Motor neuron (in vitro differentiated cells): ENCODE results near the gene C8G. TPM values are rescaled to one million over a fixed set of nuclear protein-coding genes. Genes with fewer than 3 reads are reported as not detected.

ENCODE experiments used
- ATAC-seq, 8 experiments: fragments of 200-7000 bp; cut with Tn5 transposase; replicated peaks in 6 of 8; 2 replicates each; pipeline ENCODE4 v1.8.0; 2021; ENCODE audit warnings: mild to moderate bottlenecking in 8 of 8, moderate library complexity in 8 of 8
- H3K27ac ChIP-seq, 2 donors: fragments of 250-450 bp; sonication (Bioruptor Pico); 2 replicates each; pipeline ENCODE4 v1.9.0; 2021; ENCODE audit warnings: antibody characterized with exemption in 2 of 2, mild to moderate bottlenecking in 2 of 2, moderate library complexity in 1 of 2
- H3K4me1 ChIP-seq, 2 donors: fragments of 250-450 bp; sonication (Bioruptor Pico); replicated peaks in 1 of 2; 2 replicates each; pipeline ENCODE4 v1.6.1; 2021; ENCODE audit warnings: antibody characterized with exemption in 2 of 2, mild to moderate bottlenecking in 2 of 2, moderate library complexity in 1 of 2
- H3K4me3 ChIP-seq, 5 donors: fragments of 250-450 bp; sonication (Bioruptor Pico); 2 replicates each; pipeline ENCODE4 v1.9.0; 2021; ENCODE audit warnings: antibody characterized with exemption in 5 of 5, mild to moderate bottlenecking in 5 of 5, moderate library complexity in 4 of 5
- WGBS, 10 experiments: fragments of 450-650 bp; shearing (Covaris generic); methylation state at CpG; one replicate each; pipeline ENCODE4 v1.0.0; 2022; 5-methylcytosine and 5-hydroxymethylcytosine counted together
- in situ Hi-C, 9 experiments: fragments of 400-800 bp; cut with MboI; loops; one replicate each; pipeline ENCODE4 v1.15.0; 2021; ENCODE audit warnings: low sequenced_read_pairs in 9 of 9, low pct_unique_long_range_greater_than_20kb in 2 of 9; ENCODE audit not compliant: unreplicated experiment in 9 of 9
- total RNA-seq, 8 experiments: library from RNA; unstranded; fragments of 300-600 nt; gene quantifications; 2 replicates each; pipeline versions ENCODE4 v1.2.3 to v1.2.4, GENCODE V29; 2022

The C8G gene
- total RNA-seq, 8 experiments from 2014 or later, result 0.71 to 2.7 (median 1.4) TPM; not detected in 2

GRCh38 chr9:136974817-136975535, 29.9 kb downstream of the C8G start:
- in situ Hi-C loops, result no loop called here
- Histone ChIP-seq H3K4me3 (no peak overlapping the region), H3K4me1 (peaks cover 3 to 10% of the 10 kb centered on the region in 2 donors), H3K27ac (no peak overlapping the region)
- WGBS, 10 experiments, result 0 to 86% (median 20%) methylated on average over 1 to 11 of the region's 15 CpGs; no CpG with 5 or more reads in 5 of the 10 experiments
- peak in 3 of 8 experiments; percentile 11 to 64 (median 43) for ATAC-seq

GRCh38 chr9:136975644-136976043, 30.6 kb downstream of the C8G start:
- 25 to 72% methylated on average over 3 to 5 of the region's 14 CpGs; no CpG with 5 or more reads in 8 of the 10 experiments for WGBS, 10 experiments
- in situ Hi-C loops, result no loop called here
- Histone ChIP-seq H3K4me3 (no peak overlapping the region), H3K27ac (no peak overlapping the region), H3K4me1 (peaks cover 3 to 10% of the 10 kb centered on the region in 2 donors)
- peak in 3 of 8 experiments; percentile 1 to 33 (median 14) for ATAC-seq

- Histone ChIP-seq H3K27ac (peak within 1 kb of the TSS in 1 of 2 donors; percentile 37), H3K4me3 (peak within 1 kb of the TSS; percentile 29 to 46 (median 37)), H3K4me1 (peaks cover 3 to 10% of the 10 kb centered on the region in 2 donors)
- WGBS, 10 experiments, result 50 to 67% (median 54%) methylated on average over 2 to 6 of the region's 10 CpGs; no CpG with 5 or more reads in 7 of the 10 experiments
- in situ Hi-C loops, result no loop called here
- peak in 5 of 8 experiments; percentile 17 to 48 (median 31) for ATAC-seq
Measured at GRCh38 chr9:136977223-136977622, 32.2 kb downstream of the C8G start, which contains the start of gene PTGDS. Gene PTGDS (plus strand): TSS chr9:136977504. CDS start chr9:136977579, 75 bp downstream.

GRCh38 chr9:136977649-136978072, 32.6 kb downstream of the C8G start:
- in situ Hi-C loops, result no loop called here
- Histone ChIP-seq H3K4me3 (peak overlapping the region; percentile 29 to 46 (median 37)), H3K27ac (peak overlapping the region in 1 of 2 donors; percentile 37), H3K4me1 (peaks cover 3 to 10% of the 10 kb centered on the region in 2 donors)
- 19 to 100% (median 80%) methylated on average over 1 to 17 of the region's 33 CpGs; no CpG with 5 or more reads in 7 of the 10 experiments for WGBS, 10 experiments
- peak in 6 of 8 experiments; percentile 20 to 52 (median 44) for ATAC-seq

GRCh38 chr9:136978073-136978864, 33.2 kb downstream of the C8G start:
- ATAC-seq, result peak; percentile 0 to 82 (median 78)
- peak overlapping the region; percentile 29 to 46 (median 37) for H3K4me3 ChIP-seq
- peak overlapping the region in 1 of 2 donors; percentile 37 for H3K27ac ChIP-seq
- in situ Hi-C loops, result no loop called here
- no CpG with 5 or more reads among the region's 78 CpGs for WGBS, 10 experiments
- peaks cover 3 to 10% of the 10 kb centered on the region in 2 donors for H3K4me1 ChIP-seq

- peaks cover 3 to 10% of the 10 kb centered on the region in 2 donors for H3K4me1 ChIP-seq
- in situ Hi-C loops, result no loop called here
- no CpG with 5 or more reads among the region's 41 CpGs for WGBS, 10 experiments
- peak overlapping the region in 3 of 5 donors; percentile 12 to 33 (median 28) for H3K4me3 ChIP-seq
- H3K27ac ChIP-seq, result no peak overlapping the region
- ATAC-seq, result peak in 3 of 8 experiments; percentile 0 to 4 (median 1)
Measured at GRCh38 chr9:136978865-136979544, 34.0 kb downstream of the C8G start.

GRCh38 chr9:136979769-136980587, 34.9 kb downstream of the C8G start:
- 73 to 80% (median 79%) methylated on average over 1 to 9 of the region's 26 CpGs; no CpG with 5 or more reads in 7 of the 10 experiments for WGBS, 10 experiments
- no peak for ATAC-seq
- Histone ChIP-seq H3K4me1 (peaks cover 3 to 10% of the 10 kb centered on the region in 2 donors), H3K4me3 (no peak overlapping the region), H3K27ac (no peak overlapping the region)
- in situ Hi-C loops, result no loop called here

- 80 to 100% methylated on average over 1 to 3 of the region's 16 CpGs; no CpG with 5 or more reads in 8 of the 10 experiments for WGBS, 10 experiments
- in situ Hi-C loops, result no loop called here
- Histone ChIP-seq H3K27ac (no peak overlapping the region), H3K4me1 (peaks cover 10% of the 10 kb centered on the region in 2 donors), H3K4me3 (no peak overlapping the region)
- ATAC-seq, result no peak
Measured at GRCh38 chr9:136980669-136981478, 35.8 kb downstream of the C8G start.

GRCh38 chr9:136981588-136982231, 36.7 kb downstream of the C8G start:
- H3K4me3 ChIP-seq, result no peak overlapping the region
- peak in 1 of 8 experiments; percentile 1 for ATAC-seq
- WGBS, 10 experiments, result 80 to 100% (median 100%) methylated on average over 1 of the region's 17 CpGs; no CpG with 5 or more reads in 7 of the 10 experiments
- peaks cover 10% of the 10 kb centered on the region in 2 donors for H3K4me1 ChIP-seq
- no peak overlapping the region for H3K27ac ChIP-seq
- in situ Hi-C loops, result no loop called here

GRCh38 chr9:136982232-136983051, 37.4 kb downstream of the C8G start, which contains the start of gene LCNL1:
Gene LCNL1 (plus strand): TSS chr9:136982993. CDS start chr9:136983587, 594 bp downstream.
- WGBS, 10 experiments, result 45 to 91% (median 72%) methylated on average over 2 to 8 of the region's 18 CpGs; no CpG with 5 or more reads in 3 of the 10 experiments
- H3K4me3 ChIP-seq, result no peak within 1 kb of the TSS
- H3K27ac ChIP-seq, result no peak within 1 kb of the TSS
- in situ Hi-C loops, result no loop called here
- peaks cover 7 to 10% of the 10 kb centered on the region in 2 donors for H3K4me1 ChIP-seq
- ATAC-seq, result peak in 1 of 8 experiments; percentile 2
